DOHH2 (cell line): ENCODE measurements around the gene BGN.

ENCODE experiments used
- H3F3A ChIP-seq: fragments of 200-600 bp; sonication (generic), shearing (Covaris generic); 2 replicates; pipeline ENCODE4 v1.6.0; 2016; ENCODE audit warnings: antibody characterized with exemption, mild to moderate bottlenecking; ENCODE audit not compliant: control insufficient read depth, insufficient read depth
- H3K27ac ChIP-seq: fragments of 200-600 bp; sonication (generic); 2 replicates; pipeline ENCODE4 v1.5.1; 2014; ENCODE audit warnings: low read depth, mild to moderate bottlenecking, low read length, moderate library complexity
- H3K27me3 ChIP-seq: fragments of 200-600 bp; sonication (generic); 2 replicates; pipeline ENCODE4 v1.6.1; 2014; ENCODE audit warnings: mild to moderate bottlenecking, low read length, mixed read lengths; ENCODE audit not compliant: control insufficient read depth
- H3K36me3 ChIP-seq: fragments of 200-600 bp; sonication (generic); 2 replicates; pipeline ENCODE4 v1.6.1; 2014; ENCODE audit warnings: mild to moderate bottlenecking, low read length, moderate library complexity, mixed read lengths; ENCODE audit not compliant: control insufficient read depth
- H3K4me1 ChIP-seq: fragments of 200-600 bp; sonication (generic); 2 replicates; pipeline ENCODE4 v1.6.1; 2014; ENCODE audit warnings: mild to moderate bottlenecking, low read length, mixed read lengths; ENCODE audit not compliant: control insufficient read depth
- H3K4me2 ChIP-seq: fragments of 200-600 bp; sonication (generic); 2 replicates; pipeline ENCODE4 v1.6.0; 2014; ENCODE audit warnings: mild to moderate bottlenecking, low read length, moderate library complexity
- H3K4me3 ChIP-seq: fragments of 200-600 bp; sonication (generic); 2 replicates; pipeline ENCODE4 v1.5.1; 2014; ENCODE audit warnings: mild to moderate bottlenecking, low read length, mixed read lengths
- H3K79me2 ChIP-seq: fragments of 200-600 bp; sonication (generic); 2 replicates; pipeline ENCODE4 v1.6.1; 2014; ENCODE audit warnings: mild to moderate bottlenecking, low read length, mixed read lengths; ENCODE audit not compliant: control insufficient read depth
- H3K9me2 ChIP-seq: fragments of 200-600 bp; sonication (generic); replicated peaks from 2 replicates; pipeline ENCODE4 v1.6.1; 2014; ENCODE audit warnings: mild to moderate bottlenecking, low read length, mixed read lengths; ENCODE audit not compliant: control insufficient read depth
- H3K9me3 ChIP-seq: fragments of 200-600 bp; sonication (generic); 2 replicates; pipeline ENCODE4 v1.6.1; 2014; ENCODE audit warnings: antibody characterized with exemption, low read length, mixed read lengths; ENCODE audit not compliant: control insufficient read depth, insufficient read depth
- H4K20me1 ChIP-seq: fragments of 200-600 bp; sonication (generic); 2 replicates; pipeline ENCODE4 v1.6.0; 2014; ENCODE audit warnings: low read depth, mild to moderate bottlenecking, antibody characterized with exemption, low read length, moderate library complexity; ENCODE audit not compliant: control insufficient read depth, insufficient read depth
- EZH2phosphoT487 ChIP-seq: fragments of 200-600 bp; sonication (generic); IDR thresholded peaks from 2 replicates; pipeline ENCODE4 v1.6.1; 2017; ENCODE audit warnings: borderline replicate concordance, mild to moderate bottlenecking, antibody characterized with exemption, low read length, moderate library complexity, mixed read lengths
- TF ChIP-seq, protein P1 (sequence below): fragments of 200-600 bp; sonication (generic); IDR thresholded peaks from one replicate; pipeline ENCODE4 v1.5.1; 2014; ENCODE audit warnings: antibody characterized with exemption, mild to moderate bottlenecking, low read depth, low read length; ENCODE audit not compliant: poor library complexity, severe bottlenecking

Gene BGN

DNA sequence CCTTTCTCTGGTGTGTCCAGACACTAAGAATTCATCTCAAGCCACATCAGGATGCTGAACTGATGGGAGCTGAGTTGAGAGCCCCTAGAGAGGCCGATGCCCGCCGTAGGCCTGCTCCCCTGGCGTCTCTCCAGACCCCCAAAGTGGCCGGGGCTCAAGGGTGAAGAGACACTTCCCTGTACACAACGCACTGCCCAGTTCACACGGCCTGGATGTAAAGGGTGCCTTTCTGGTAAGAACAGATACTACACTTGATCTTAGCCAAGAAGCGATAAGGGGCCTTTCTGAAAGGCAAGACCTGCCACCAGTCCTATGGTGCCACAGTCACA lies 43.9 kb upstream of the BGN start:
- Histone ChIP-seq H3K4me3 (no peak overlapping the region), H3K4me2 (no peak overlapping the region), H3K4me1 (no peaks in the 10 kb centered on the region), H3K36me3 (no peaks in the 10 kb centered on the region), H3K9me3 (no peaks in the 10 kb centered on the region), H3K79me2 (no peaks in the 10 kb centered on the region), H3K27ac (no peak overlapping the region), H3F3A (no peaks in the 10 kb centered on the region), H3K9me2 (no peaks in the 10 kb centered on the region), H4K20me1 (no peaks in the 10 kb centered on the region), H3K27me3 (no peaks in the 10 kb centered on the region)
- TF ChIP-seq, protein P1, sequence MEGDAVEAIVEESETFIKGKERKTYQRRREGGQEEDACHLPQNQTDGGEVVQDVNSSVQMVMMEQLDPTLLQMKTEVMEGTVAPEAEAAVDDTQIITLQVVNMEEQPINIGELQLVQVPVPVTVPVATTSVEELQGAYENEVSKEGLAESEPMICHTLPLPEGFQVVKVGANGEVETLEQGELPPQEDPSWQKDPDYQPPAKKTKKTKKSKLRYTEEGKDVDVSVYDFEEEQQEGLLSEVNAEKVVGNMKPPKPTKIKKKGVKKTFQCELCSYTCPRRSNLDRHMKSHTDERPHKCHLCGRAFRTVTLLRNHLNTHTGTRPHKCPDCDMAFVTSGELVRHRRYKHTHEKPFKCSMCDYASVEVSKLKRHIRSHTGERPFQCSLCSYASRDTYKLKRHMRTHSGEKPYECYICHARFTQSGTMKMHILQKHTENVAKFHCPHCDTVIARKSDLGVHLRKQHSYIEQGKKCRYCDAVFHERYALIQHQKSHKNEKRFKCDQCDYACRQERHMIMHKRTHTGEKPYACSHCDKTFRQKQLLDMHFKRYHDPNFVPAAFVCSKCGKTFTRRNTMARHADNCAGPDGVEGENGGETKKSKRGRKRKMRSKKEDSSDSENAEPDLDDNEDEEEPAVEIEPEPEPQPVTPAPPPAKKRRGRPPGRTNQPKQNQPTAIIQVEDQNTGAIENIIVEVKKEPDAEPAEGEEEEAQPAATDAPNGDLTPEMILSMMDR = no peak
- TF ChIP-seq EZH2phosphoT487 = no peak

DNA sequence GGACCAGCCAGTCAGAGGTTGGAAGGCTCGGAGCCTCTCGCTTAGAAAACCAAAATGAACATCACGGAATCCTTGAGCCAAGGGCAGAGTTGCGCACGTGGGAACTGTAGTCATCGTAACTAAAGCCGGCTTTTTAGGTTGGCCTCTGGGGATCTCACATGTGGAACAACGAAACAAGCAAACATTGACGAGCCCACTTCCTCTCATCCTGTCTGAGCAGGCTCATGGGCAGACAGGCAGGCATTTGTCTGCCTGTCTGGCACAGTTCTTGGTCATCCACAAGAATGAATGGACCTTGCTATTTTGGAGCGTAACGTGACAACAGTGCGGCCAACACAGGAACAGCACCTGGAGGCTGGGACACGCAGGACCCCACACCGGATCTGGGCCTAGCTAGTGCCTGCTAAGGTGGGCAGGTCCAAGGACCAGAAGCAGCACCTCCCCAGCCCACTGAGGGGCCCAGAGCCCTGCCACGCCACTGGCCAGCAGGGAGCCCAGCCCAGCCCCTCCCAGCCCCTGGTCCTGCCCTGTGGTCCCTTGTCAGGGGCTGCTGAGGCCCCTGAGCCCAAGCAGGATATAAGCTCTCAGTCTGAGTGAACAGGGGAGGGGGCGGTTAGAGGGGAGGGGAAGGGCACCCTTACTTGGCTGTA lies 39.8 kb upstream of the BGN start:
- Histone ChIP-seq H4K20me1 (no peaks in the 10 kb centered on the region), H3F3A (no peaks in the 10 kb centered on the region), H3K4me2 (no peak overlapping the region), H3K4me3 (no peak overlapping the region), H3K4me1 (no peaks in the 10 kb centered on the region), H3K27me3 (no peaks in the 10 kb centered on the region), H3K9me2 (no peaks in the 10 kb centered on the region), H3K27ac (no peak overlapping the region), H3K79me2 (no peaks in the 10 kb centered on the region), H3K9me3 (no peaks in the 10 kb centered on the region), H3K36me3 (peaks cover 4% of the 10 kb centered on the region; the same call in 1 of the 2 replicates)
- no peak for TF ChIP-seq EZH2phosphoT487
- TF ChIP-seq, protein P1 = no peak

DNA sequence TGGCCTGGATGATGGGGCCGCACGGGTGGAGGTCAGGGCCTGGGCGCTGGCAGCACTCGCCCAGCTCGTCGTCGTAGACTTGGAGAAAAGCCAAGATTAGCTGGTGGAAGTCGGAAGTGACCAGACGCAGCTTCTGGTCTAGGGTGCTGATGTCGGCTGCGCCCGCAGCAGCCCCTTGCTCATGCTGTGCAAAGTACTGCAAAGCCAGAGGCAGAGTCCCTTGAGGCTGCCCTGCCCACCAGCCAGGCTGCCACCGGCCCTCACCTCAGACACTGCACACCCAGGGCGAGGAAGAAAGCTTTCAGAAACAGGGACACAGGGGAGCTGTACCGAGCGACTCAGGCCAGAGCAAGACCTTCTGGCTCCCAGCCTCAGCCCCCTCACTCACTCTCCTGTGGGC lies 39.2 kb upstream of the BGN start:
- Histone ChIP-seq H3K4me1 (no peaks in the 10 kb centered on the region), H3K79me2 (no peaks in the 10 kb centered on the region), H3K9me2 (no peaks in the 10 kb centered on the region), H3K4me3 (no peak overlapping the region), H3K36me3 (peaks cover 8% of the 10 kb centered on the region), H3F3A (no peaks in the 10 kb centered on the region), H3K27ac (no peak overlapping the region), H3K27me3 (no peaks in the 10 kb centered on the region), H3K4me2 (no peak overlapping the region), H3K9me3 (no peaks in the 10 kb centered on the region), H4K20me1 (no peaks in the 10 kb centered on the region)
- TF ChIP-seq, protein P1 = no peak
- no peak for TF ChIP-seq EZH2phosphoT487

DNA sequence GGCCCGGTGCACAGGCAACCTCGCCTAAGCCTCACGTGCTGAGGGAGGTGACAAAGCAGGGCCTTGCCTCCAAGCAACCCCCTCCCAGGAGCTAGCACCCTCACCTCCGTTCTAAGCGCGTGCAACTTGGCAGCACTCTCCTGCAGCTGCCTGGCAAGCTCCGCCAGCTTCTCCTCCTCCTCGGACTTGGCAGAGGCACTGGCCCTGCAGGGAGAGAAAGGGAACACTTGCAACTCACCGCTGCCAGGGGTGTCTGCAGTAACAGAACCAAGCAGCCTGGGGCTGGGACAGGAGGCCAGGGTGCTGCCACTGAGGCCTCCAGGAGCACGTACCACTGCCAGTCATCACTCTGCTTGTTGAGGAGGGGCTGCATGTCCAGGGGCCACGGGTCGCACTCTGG lies 38.6 kb upstream of the BGN start:
- no peaks in the 10 kb centered on the region for H3K79me2 ChIP-seq
- H3K4me1 ChIP-seq = no peaks in the 10 kb centered on the region
- no peaks in the 10 kb centered on the region for H3K9me3 ChIP-seq
- H3K36me3 ChIP-seq = peaks cover 12% of the 10 kb centered on the region
- no peaks in the 10 kb centered on the region for H3F3A ChIP-seq
- no peaks in the 10 kb centered on the region for H3K27me3 ChIP-seq
- no peaks in the 10 kb centered on the region for H4K20me1 ChIP-seq
- TF ChIP-seq, protein P1 = no peak
- no peak for TF ChIP-seq EZH2phosphoT487
- no peak overlapping the region for H3K4me2 ChIP-seq
- no peaks in the 10 kb centered on the region for H3K9me2 ChIP-seq
- no peak overlapping the region for H3K27ac ChIP-seq
- H3K4me3 ChIP-seq = no peak overlapping the region
